A549 (cell line): ENCODE results near the gene TMEM97.
A peak's percentile ranks its signal among the peaks of the same experiment; 100 is the strongest.

Experiments
- CHD2 ChIP-seq: fragments of 150-350 bp; IDR thresholded peaks from 2 replicates; pipeline ENCODE4 v1.6.1; 2014; ENCODE audit warnings: low read length; ENCODE audit not compliant: partially characterized antibody
- ESRRA ChIP-seq: fragments of 150-350 bp; IDR thresholded peaks from 2 replicates; pipeline ENCODE4 v1.6.1; 2014; ENCODE audit warnings: mild to moderate bottlenecking, low read length, borderline replicate concordance
- HOXB5 ChIP-seq: fragments of 250-450 bp; sonication (Bioruptor Pico); IDR thresholded peaks from 2 replicates; pipeline ENCODE4 v1.5.0; 2020; ENCODE audit warnings: mild to moderate bottlenecking, moderate library complexity
- JUNB ChIP-seq: fragments of >200 bp; sonication (Bioruptor Twin); formaldehyde crosslinking; IDR thresholded peaks from 2 replicates; pipeline ENCODE4 v1.6.1; 2016
- POLR2A ChIP-seq: IDR thresholded peaks from 2 replicates; pipeline ENCODE4 v1.6.1; 2012; ENCODE audit warnings: mild to moderate bottlenecking, low read length
- RAD21 ChIP-seq, 2 experiments: fragments of >200 bp in 1 of 2; sonication (Bioruptor Twin) in 1 of 2; formaldehyde crosslinking in 1 of 2; IDR thresholded peaks in 1 of 2; conservative IDR thresholded peaks in 1 of 2; 2 replicates in 1 of 2; 3 replicates in 1 of 2; pipeline ENCODE4 v1.6.1; 2012 to 2018; ENCODE audit warnings: inconsistent platforms in 1 of 2
- RNF2 ChIP-seq: fragments of 200-600 bp; sonication (generic); IDR thresholded peaks from 2 replicates; pipeline ENCODE4 v1.6.1; 2016; ENCODE audit warnings: low read depth, mild to moderate bottlenecking, antibody characterized with exemption, moderate library complexity, borderline replicate concordance
- TF ChIP-seq, protein P1 (sequence below): fragments of >200 bp; sonication (Bioruptor Twin); formaldehyde crosslinking; IDR thresholded peaks from 3 replicates; pipeline ENCODE4 v1.5.1; 2016
- TF ChIP-seq, protein P2 (sequence below): fragments of 250-450 bp; sonication (Bioruptor Pico); IDR thresholded peaks from 2 replicates; pipeline ENCODE4 v1.5.0; 2021; ENCODE audit warnings: mild to moderate bottlenecking, moderate library complexity, borderline replicate concordance
- TF ChIP-seq, protein P3 (sequence below): fragments of 200-600 bp; sonication (generic); IDR thresholded peaks from 2 replicates; pipeline ENCODE4 v1.6.1; 2016; ENCODE audit warnings: antibody characterized with exemption, mild to moderate bottlenecking, moderate library complexity

DNA sequence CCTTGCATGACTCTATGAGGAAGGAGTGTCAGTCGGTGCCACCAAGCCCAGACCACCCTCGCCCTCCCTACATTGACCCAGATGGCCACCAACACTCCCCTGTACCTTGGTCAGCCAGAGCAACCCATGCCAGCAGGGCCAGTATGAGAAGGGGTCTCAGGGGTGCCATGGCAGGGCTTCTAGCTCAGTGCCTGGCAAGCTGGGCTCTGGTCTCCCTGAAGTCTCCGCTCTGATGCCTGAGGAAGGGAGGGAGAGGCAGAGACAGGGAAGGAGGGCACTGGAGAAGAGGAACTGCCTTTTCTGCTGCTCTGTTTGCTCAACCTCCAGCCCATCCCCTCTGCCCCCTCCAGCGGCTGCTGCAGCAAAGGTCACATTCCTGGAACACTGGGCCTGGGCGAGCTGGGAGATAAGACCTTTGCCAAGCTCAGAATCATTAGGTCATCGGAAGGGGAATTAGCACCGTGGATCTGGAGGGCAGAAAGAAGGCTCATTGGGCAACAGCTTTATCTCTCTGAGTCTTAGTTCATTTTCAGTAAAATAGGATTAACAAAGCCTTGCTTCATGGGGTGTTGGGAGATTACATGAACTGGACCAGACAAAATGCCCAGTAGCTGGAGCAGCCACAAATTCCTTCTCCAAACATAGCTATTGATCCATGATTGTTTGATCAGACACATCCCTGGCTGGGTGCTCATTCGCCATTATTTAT, 51.2 kb downstream of the TMEM97 start, which contains the start of gene VTN:
- TF ChIP-seq, protein P1, sequence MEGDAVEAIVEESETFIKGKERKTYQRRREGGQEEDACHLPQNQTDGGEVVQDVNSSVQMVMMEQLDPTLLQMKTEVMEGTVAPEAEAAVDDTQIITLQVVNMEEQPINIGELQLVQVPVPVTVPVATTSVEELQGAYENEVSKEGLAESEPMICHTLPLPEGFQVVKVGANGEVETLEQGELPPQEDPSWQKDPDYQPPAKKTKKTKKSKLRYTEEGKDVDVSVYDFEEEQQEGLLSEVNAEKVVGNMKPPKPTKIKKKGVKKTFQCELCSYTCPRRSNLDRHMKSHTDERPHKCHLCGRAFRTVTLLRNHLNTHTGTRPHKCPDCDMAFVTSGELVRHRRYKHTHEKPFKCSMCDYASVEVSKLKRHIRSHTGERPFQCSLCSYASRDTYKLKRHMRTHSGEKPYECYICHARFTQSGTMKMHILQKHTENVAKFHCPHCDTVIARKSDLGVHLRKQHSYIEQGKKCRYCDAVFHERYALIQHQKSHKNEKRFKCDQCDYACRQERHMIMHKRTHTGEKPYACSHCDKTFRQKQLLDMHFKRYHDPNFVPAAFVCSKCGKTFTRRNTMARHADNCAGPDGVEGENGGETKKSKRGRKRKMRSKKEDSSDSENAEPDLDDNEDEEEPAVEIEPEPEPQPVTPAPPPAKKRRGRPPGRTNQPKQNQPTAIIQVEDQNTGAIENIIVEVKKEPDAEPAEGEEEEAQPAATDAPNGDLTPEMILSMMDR = no peak; the same call in 2 of the 3 replicates
- TF ChIP-seq, protein P2, sequence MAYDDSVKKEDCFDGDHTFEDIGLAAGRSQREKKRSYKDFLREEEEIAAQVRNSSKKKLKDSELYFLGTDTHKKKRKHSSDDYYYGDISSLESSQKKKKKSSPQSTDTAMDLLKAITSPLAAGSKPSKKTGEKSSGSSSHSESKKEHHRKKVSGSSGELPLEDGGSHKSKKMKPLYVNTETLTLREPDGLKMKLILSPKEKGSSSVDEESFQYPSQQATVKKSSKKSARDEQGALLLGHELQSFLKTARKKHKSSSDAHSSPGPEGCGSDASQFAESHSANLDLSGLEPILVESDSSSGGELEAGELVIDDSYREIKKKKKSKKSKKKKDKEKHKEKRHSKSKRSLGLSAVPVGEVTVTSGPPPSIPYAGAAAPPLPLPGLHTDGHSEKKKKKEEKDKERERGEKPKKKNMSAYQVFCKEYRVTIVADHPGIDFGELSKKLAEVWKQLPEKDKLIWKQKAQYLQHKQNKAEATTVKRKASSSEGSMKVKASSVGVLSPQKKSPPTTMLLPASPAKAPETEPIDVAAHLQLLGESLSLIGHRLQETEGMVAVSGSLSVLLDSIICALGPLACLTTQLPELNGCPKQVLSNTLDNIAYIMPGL (CRISPR knock-in tag) = no peak
- no peak for TF ChIP-seq CHD2
- no peak for TF ChIP-seq RNF2
- TF ChIP-seq HOXB5 (CRISPR knock-in tag) = no peak
- TF ChIP-seq ESRRA = peak; percentile 74
- TF ChIP-seq RAD21 (conservative IDR thresholded peaks at IDR 0.05 in 1 of 2, IDR thresholded peaks at IDR 0.05 in 1 of 2) = peak in 1 of 2 experiments; percentile 35; a peak in 2 of 5 replicates
- TF ChIP-seq JUNB = no peak
- TF ChIP-seq, protein P3, sequence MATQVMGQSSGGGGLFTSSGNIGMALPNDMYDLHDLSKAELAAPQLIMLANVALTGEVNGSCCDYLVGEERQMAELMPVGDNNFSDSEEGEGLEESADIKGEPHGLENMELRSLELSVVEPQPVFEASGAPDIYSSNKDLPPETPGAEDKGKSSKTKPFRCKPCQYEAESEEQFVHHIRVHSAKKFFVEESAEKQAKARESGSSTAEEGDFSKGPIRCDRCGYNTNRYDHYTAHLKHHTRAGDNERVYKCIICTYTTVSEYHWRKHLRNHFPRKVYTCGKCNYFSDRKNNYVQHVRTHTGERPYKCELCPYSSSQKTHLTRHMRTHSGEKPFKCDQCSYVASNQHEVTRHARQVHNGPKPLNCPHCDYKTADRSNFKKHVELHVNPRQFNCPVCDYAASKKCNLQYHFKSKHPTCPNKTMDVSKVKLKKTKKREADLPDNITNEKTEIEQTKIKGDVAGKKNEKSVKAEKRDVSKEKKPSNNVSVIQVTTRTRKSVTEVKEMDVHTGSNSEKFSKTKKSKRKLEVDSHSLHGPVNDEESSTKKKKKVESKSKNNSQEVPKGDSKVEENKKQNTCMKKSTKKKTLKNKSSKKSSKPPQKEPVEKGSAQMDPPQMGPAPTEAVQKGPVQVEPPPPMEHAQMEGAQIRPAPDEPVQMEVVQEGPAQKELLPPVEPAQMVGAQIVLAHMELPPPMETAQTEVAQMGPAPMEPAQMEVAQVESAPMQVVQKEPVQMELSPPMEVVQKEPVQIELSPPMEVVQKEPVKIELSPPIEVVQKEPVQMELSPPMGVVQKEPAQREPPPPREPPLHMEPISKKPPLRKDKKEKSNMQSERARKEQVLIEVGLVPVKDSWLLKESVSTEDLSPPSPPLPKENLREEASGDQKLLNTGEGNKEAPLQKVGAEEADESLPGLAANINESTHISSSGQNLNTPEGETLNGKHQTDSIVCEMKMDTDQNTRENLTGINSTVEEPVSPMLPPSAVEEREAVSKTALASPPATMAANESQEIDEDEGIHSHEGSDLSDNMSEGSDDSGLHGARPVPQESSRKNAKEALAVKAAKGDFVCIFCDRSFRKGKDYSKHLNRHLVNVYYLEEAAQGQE = no peak
- 0 out of 2 replicates have a peak, but pooled peaks have one; percentile 26 for TF ChIP-seq POLR2A
